Calu3 (cell line): ENCODE data around the gene BCAR1. TPM values are rescaled to one million over a fixed set of nuclear protein-coding genes. Genes with fewer than 3 reads are reported as not detected.

ENCODE experiments used
- BruUV-seq: library from RNA; stranded (reverse); fragments of 400-500 nt; replicated peaks from 2 replicates; lab custom pipeline; 2021; lab: Mats Ljungman, UMichigan
- CTCF ChIA-PET: fragments of 300-600 bp; sonication (Branson Sonifier 250); formaldehyde crosslinking; loops from one replicate; lab custom pipeline; 2022; ENCODE audit warnings: antibody characterized with exemption; lab: Charles Lee
- DNase-seq: peaks from one replicate; pipeline ENCODE4 v3.0.0; 2022
- H3K27ac Mint-ChIP-seq: one replicate; pipeline ENCODE4 v1.8.0; 2022; ENCODE audit warnings: mixed read lengths; ENCODE audit not compliant: unreplicated experiment
- H3K27me3 Mint-ChIP-seq: one replicate; pipeline ENCODE4 v1.8.0; 2022; ENCODE audit warnings: mixed read lengths; ENCODE audit not compliant: unreplicated experiment
- H3K36me3 Mint-ChIP-seq: one replicate; pipeline ENCODE4 v1.8.0; 2022; ENCODE audit warnings: mild to moderate bottlenecking, moderate library complexity, mixed read lengths; ENCODE audit not compliant: insufficient read depth, unreplicated experiment
- H3K4me1 Mint-ChIP-seq: one replicate; pipeline ENCODE4 v1.8.0; 2022; ENCODE audit warnings: mild to moderate bottlenecking, low read depth, mixed read lengths; ENCODE audit not compliant: unreplicated experiment
- H3K4me3 Mint-ChIP-seq: one replicate; pipeline ENCODE4 v1.8.0; 2022; ENCODE audit warnings: mild to moderate bottlenecking, low read depth, moderate library complexity, mixed read lengths; ENCODE audit not compliant: unreplicated experiment
- H3K9me3 Mint-ChIP-seq: one replicate; pipeline ENCODE4 v1.8.0; 2022; ENCODE audit warnings: low read depth, mixed read lengths; ENCODE audit not compliant: unreplicated experiment
- intact Hi-C: fragments of 100-400 bp; cut with micrococcal nuclease; formaldehyde crosslinking; loops from one replicate; pipeline ENCODE4 v1.10.0; 2022; ENCODE audit not compliant: unreplicated experiment
- total RNA-seq: library from RNA; stranded (reverse); gene quantifications from 2 replicates; pipeline ENCODE4 v1.2.3, GENCODE V29; 2022
- TF ChIP-seq, protein P1 (sequence below): fragments of 200-600 bp; IDR thresholded peaks from one replicate; pipeline ENCODE4 v1.8.0; 2022; ENCODE audit warnings: antibody characterized with exemption; ENCODE audit not compliant: unreplicated experiment

The BCAR1 gene
- total RNA-seq, 1 experiment from 2014 or later, result 153 TPM

DNA sequence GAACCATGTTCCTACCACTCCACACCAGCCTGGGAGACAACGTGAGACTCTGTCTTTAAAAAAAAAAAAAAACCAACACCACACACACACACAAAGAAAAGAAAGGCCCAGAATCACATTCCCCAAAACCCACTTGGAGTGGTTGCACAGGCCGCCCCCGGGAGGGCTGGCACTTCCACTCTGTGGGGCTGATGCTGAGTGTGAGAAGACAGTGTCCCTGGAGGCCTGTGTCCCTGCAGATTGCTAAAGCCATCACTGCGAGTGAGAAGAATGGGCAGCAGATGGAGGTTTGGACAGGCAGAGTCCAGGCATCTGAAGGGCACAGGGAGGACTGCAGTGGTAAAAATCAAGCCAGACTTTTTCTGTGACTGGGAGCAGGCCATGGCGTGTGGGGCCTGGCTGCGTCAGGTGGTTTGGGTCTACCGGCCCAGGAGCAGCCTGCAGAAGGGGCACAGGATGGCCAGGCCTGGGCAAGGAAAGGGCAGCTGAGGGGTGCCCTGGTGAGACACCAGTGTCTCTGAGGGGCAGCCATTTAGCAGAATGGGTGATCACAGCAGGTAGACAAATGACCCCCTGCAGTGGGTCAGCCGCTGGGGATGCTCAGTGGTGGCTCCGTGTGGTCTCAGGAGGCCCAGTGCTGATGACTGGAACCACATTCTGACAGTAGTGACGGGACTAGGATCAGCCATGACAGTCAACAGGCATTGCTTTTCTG lies 57.5 kb downstream of the BCAR1 start:
- no peak overlapping the region for H3K27ac Mint-ChIP-seq
- peaks cover 6% of the 10 kb centered on the region for H3K36me3 Mint-ChIP-seq
- no peaks in the 10 kb centered on the region for H3K9me3 Mint-ChIP-seq
- BruUV-seq, result no TSS peak
- no peak for DNase-seq
- TF ChIP-seq, protein P1, sequence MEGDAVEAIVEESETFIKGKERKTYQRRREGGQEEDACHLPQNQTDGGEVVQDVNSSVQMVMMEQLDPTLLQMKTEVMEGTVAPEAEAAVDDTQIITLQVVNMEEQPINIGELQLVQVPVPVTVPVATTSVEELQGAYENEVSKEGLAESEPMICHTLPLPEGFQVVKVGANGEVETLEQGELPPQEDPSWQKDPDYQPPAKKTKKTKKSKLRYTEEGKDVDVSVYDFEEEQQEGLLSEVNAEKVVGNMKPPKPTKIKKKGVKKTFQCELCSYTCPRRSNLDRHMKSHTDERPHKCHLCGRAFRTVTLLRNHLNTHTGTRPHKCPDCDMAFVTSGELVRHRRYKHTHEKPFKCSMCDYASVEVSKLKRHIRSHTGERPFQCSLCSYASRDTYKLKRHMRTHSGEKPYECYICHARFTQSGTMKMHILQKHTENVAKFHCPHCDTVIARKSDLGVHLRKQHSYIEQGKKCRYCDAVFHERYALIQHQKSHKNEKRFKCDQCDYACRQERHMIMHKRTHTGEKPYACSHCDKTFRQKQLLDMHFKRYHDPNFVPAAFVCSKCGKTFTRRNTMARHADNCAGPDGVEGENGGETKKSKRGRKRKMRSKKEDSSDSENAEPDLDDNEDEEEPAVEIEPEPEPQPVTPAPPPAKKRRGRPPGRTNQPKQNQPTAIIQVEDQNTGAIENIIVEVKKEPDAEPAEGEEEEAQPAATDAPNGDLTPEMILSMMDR, result no peak
- intact Hi-C loops, result no loop called here
- no peak overlapping the region for H3K4me3 Mint-ChIP-seq
- H3K4me1 Mint-ChIP-seq, result peaks cover 17% of the 10 kb centered on the region
- CTCF ChIA-PET, result interaction anchor here (0.7 kb wide), 1 partner anchor 358 kb away, joined by 3 read pairs; no protein-coding TSS in a partner anchor
- H3K27me3 Mint-ChIP-seq, result peaks cover 74% of the 10 kb centered on the region

DNA sequence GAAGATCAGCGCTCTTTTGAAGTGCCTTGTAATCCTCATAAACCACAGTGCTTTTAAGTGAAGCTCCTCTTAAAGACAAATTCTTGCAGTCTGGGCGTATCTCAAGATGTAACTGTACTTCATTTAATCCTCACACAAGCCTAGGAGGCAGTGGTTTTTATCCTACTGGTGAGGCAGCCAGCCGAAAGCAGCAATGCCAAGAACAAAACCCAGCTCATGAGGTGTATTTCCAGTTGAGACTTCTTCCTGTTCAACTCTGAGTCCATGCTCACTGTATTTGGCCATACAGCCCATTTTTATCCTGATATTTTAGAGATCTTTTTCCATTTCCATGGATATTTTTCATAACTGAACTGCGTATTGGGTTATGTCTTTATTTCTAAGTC lies 58.2 kb downstream of the BCAR1 start:
- TF ChIP-seq, protein P1, result no peak
- H3K36me3 Mint-ChIP-seq, result peaks cover 6% of the 10 kb centered on the region
- intact Hi-C loops, result no loop called here
- CTCF ChIA-PET, result interaction anchor here (0.7 kb wide), 1 partner anchor 358 kb away, joined by 3 read pairs; no protein-coding TSS in a partner anchor
- peaks cover 15% of the 10 kb centered on the region for H3K4me1 Mint-ChIP-seq
- DNase-seq, result no peak
- peaks cover 71% of the 10 kb centered on the region for H3K27me3 Mint-ChIP-seq
- H3K27ac Mint-ChIP-seq, result no peak overlapping the region
- no TSS peak for BruUV-seq
- no peaks in the 10 kb centered on the region for H3K9me3 Mint-ChIP-seq
- no peak overlapping the region for H3K4me3 Mint-ChIP-seq

DNA sequence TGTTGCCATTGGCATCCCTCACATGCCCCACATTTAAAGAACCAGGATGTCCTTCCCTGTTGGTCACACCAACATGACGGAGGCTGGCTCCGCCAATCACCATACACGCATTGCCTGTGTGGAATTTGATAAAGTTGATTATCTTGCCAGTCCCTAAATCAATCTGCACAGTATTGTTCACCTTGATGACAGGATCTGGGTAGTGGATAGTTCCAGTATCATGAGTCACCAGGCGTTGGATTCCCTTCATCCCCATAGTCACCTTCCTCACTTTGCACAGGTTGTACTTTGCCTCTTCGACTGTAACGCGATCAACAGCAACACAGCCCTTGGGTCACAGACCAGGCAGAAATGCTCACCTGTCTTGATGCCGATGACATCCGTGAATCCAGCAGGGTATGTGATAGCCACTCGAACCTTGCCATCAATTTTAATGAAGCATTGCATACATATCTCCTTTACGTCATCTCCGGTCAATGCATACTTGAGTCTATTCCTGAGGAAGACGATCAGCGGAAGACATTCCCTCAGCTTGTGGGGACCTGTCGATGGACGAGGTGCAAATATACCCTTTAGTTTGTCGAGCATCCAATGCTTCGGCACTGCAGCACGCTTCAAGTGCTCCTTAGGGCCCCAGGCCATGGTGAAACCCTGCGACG lies 58.7 kb downstream of the BCAR1 start:
- Mint-ChIP-seq H3K9me3 (no peaks in the 10 kb centered on the region), H3K4me3 (no peak overlapping the region), H3K4me1 (peaks cover 9% of the 10 kb centered on the region), H3K36me3 (peaks cover 6% of the 10 kb centered on the region), H3K27ac (no peak overlapping the region), H3K27me3 (peaks cover 66% of the 10 kb centered on the region)
- CTCF ChIA-PET, result interaction anchor here (0.6 to 0.7 kb wide), 2 partner anchors 357 to 488 kb away, joined by 3 read pairs; no protein-coding TSS in a partner anchor
- no peak for DNase-seq
- no TSS peak for BruUV-seq
- TF ChIP-seq, protein P1, result no peak
- intact Hi-C loops, result no loop called here

DNA sequence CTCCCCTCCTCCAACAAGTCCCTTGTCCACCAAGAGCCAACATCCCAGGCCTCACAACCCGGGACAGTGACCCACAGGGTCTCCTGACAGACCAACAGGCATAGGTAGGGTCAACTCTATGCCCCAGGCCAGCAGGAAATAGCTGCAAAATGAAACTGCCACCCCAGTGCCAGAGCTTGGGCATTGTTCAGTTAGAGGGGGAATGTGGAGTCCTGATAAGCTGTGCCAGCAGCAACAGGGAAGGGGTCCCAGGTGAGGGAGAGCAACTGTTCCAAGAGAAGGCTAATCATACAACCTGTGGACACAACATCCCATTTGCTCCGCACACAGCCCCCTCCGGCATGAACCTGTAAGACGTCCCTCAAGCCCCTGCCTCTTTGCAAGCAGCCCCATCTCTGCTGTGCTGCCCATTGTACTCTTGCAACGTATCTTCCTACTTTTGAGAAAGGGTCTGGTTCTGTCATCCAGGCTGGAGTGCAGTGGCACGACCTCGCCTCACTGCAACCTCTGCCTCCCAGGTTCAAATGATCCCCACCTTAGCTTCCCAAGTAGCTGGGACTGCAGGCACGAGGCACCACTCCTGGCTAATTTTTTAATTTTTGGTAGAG lies 61.7 kb downstream of the BCAR1 start:
- Mint-ChIP-seq H3K36me3 (peaks cover 6% of the 10 kb centered on the region), H3K27ac (no peak overlapping the region), H3K9me3 (peaks cover 5% of the 10 kb centered on the region), H3K4me1 (peaks cover 6% of the 10 kb centered on the region), H3K4me3 (no peak overlapping the region), H3K27me3 (peaks cover 36% of the 10 kb centered on the region)
- CTCF ChIA-PET, result interaction anchor here (0.6 to 0.7 kb wide), 2 partner anchors 10 to 489 kb away, joined by 3 to 4 read pairs; partner anchors contain the start of gene MLKL
- TF ChIP-seq, protein P1, result no peak
- intact Hi-C loops, result no loop called here
- no TSS peak for BruUV-seq
- DNase-seq, result no peak
